CD14-positive monocyte (primary cell): ENCODE measurements around the gene RAB35. TPM values are rescaled to one million over a fixed set of nuclear protein-coding genes. Genes with fewer than 3 reads are reported as not detected.

Experiments
- DNase-seq, 3 donors: peaks; one replicate each; pipeline ENCODE4 v3.0.0-alpha.2; 2011 to 2022
- H2AFZ ChIP-seq: 2 replicates; pipeline ENCODE4 v1.6.0; 2012; ENCODE audit warnings: mild to moderate bottlenecking, low read depth, low read length, inconsistent platforms; ENCODE audit not compliant: insufficient read depth, poor library complexity, severe bottlenecking
- H3K27ac ChIP-seq, 2 donors: 1 replicate in 1 of 2; 2 replicates in 1 of 2; pipeline ENCODE4 v1.5.1; 2012 to 2013; ENCODE audit warnings: low read length in 2 of 2, control low read depth in 1 of 2, inconsistent platforms in 1 of 2, low read depth in 1 of 2, mild to moderate bottlenecking in 1 of 2
- H3K27me3 ChIP-seq, 2 donors: one replicate each; pipeline versions ENCODE4 v1.6.0 to v1.6.1; 2011 to 2013; ENCODE audit warnings: low read length in 2 of 2; ENCODE audit not compliant: control insufficient read depth in 2 of 2, insufficient read depth in 2 of 2
- H3K36me3 ChIP-seq, 2 donors: replicated peaks in 1 of 2; 1 replicate in 1 of 2; 2 replicates in 1 of 2; pipeline versions ENCODE4 v1.5.1 to v1.6.1; 2012 to 2013; ENCODE audit warnings: low read length in 2 of 2, control low read depth in 1 of 2, inconsistent platforms in 1 of 2, mild to moderate bottlenecking in 1 of 2; ENCODE audit not compliant: insufficient read depth in 2 of 2, control insufficient read depth in 1 of 2
- H3K4me1 ChIP-seq, 2 donors: 1 replicate in 1 of 2; 2 replicates in 1 of 2; pipeline versions ENCODE4 v1.5.1 to v1.6.1; 2012 to 2013; ENCODE audit warnings: low read length in 2 of 2, control low read depth in 1 of 2, inconsistent platforms in 1 of 2, mild to moderate bottlenecking in 1 of 2, moderate library complexity in 1 of 2; ENCODE audit not compliant: insufficient read depth in 2 of 2, control insufficient read depth in 1 of 2
- H3K4me2 ChIP-seq: replicated peaks from 2 replicates; pipeline ENCODE3; 2012; ENCODE audit warnings: low read length, moderate library complexity, mild to moderate bottlenecking; ENCODE audit not compliant: poor library complexity, severe bottlenecking; ENCODE audit errors: extremely low read depth
- H3K4me3 ChIP-seq, 3 experiments: fragments of 200-600 bp in 1 of 3; sonication (generic) in 1 of 3; replicated peaks in 1 of 3; 1 replicate in 2 of 3; 2 replicates in 1 of 3; pipeline ENCODE4 v1.5.1; 2011 to 2013; ENCODE audit warnings: low read length in 3 of 3, mild to moderate bottlenecking in 3 of 3, control low read depth in 2 of 3, low read depth in 2 of 3, inconsistent platforms in 1 of 3, moderate library complexity in 1 of 3
- H3K79me2 ChIP-seq: 2 replicates; pipeline ENCODE4 v1.6.0; 2012; ENCODE audit warnings: mild to moderate bottlenecking, control low read depth, inconsistent platforms, low read length, moderate library complexity; ENCODE audit not compliant: insufficient read depth
- H3K9ac ChIP-seq: 2 replicates; pipeline ENCODE4 v1.6.0; 2017; ENCODE audit warnings: low read length, mild to moderate bottlenecking; ENCODE audit not compliant: insufficient read depth, poor library complexity, severe bottlenecking
- H3K9me3 ChIP-seq, 2 donors: replicated peaks in 1 of 2; 1 replicate in 1 of 2; 2 replicates in 1 of 2; pipeline versions ENCODE4 v1.5.1 to v1.6.1; 2012 to 2013; ENCODE audit warnings: low read length in 2 of 2, control low read depth in 1 of 2; ENCODE audit not compliant: control insufficient read depth in 1 of 2, insufficient read depth in 1 of 2
- H4K20me1 ChIP-seq: 2 replicates; pipeline ENCODE4 v1.6.0; 2012; ENCODE audit warnings: mild to moderate bottlenecking, low read length, control low read depth, moderate library complexity; ENCODE audit not compliant: insufficient read depth
- H3K27ac Mint-ChIP-seq, 7 donors: one replicate each; pipeline ENCODE4 v1.8.0; 2020; ENCODE audit warnings: mild to moderate bottlenecking in 7 of 7, mixed read lengths in 7 of 7, moderate library complexity in 6 of 7, inconsistent platforms in 2 of 7
- H3K27me3 Mint-ChIP-seq, 3 donors: one replicate each; pipeline ENCODE4 v1.8.0; 2021 to 2022; ENCODE audit warnings: low read depth in 3 of 3, mild to moderate bottlenecking in 3 of 3, mixed read lengths in 3 of 3, moderate library complexity in 3 of 3, inconsistent platforms in 1 of 3
- H3K36me3 Mint-ChIP-seq, 2 donors: one replicate each; pipeline ENCODE4 v1.8.0; 2020; ENCODE audit warnings: mixed read lengths in 2 of 2, inconsistent platforms in 1 of 2, mild to moderate bottlenecking in 1 of 2
- H3K4me1 Mint-ChIP-seq: one replicate; pipeline ENCODE4 v1.8.0; 2020; ENCODE audit warnings: mild to moderate bottlenecking, mixed read lengths
- H3K4me3 Mint-ChIP-seq, 2 donors: one replicate each; pipeline ENCODE4 v1.8.0; 2020; ENCODE audit warnings: mild to moderate bottlenecking in 2 of 2, mixed read lengths in 2 of 2, moderate library complexity in 1 of 2
- H3K9me3 Mint-ChIP-seq, 7 donors: one replicate each; pipeline ENCODE4 v1.8.0; 2020 to 2022; ENCODE audit warnings: mixed read lengths in 7 of 7, mild to moderate bottlenecking in 6 of 7, moderate library complexity in 6 of 7, inconsistent platforms in 2 of 7
- CTCF ChIP-seq: fragments of 200-600 bp; IDR thresholded peaks from one replicate; pipeline ENCODE4 v1.8.0; 2022; ENCODE audit warnings: antibody characterized with exemption, mild to moderate bottlenecking
- WGBS: methylation state at CpG from one replicate; pipeline ENCODE4 v1.1.5; 2013; ENCODE audit warnings: missing lambda C conversion rate; ENCODE audit not compliant: insufficient coverage; 5-methylcytosine and 5-hydroxymethylcytosine counted together
- intact Hi-C, 2 donors: fragments of 100-400 bp; cut with micrococcal nuclease; formaldehyde crosslinking; loops; one replicate each; pipeline versions ENCODE4 v1.15.0 to v1.15.1; 2023
- polyA plus RNA-seq, 3 donors: library from polyadenylated mRNA; depleted of rRNA in 1 of 3; unstranded in 2 of 3; stranded (reverse) in 1 of 3; fragments of 300-500 nt in 2 of 3; fragments of >200 nt in 1 of 3; fragmentation: Illumina TruSeq in 2 of 3; gene quantifications; 1 replicate in 2 of 3; 2 replicates in 1 of 3; pipeline ENCODE4 v1.2.3, GENCODE V29; 2012 to 2021

RAB35 gene
- polyA plus RNA-seq, 3 donors, result 20.4 to 27.3 (median 21.6) TPM

GRCh38 chr12:120130011-120130410 is 13.5 kb upstream of the RAB35 start:
- H3K9me3 ChIP-seq, result no peaks in the 10 kb centered on the region
- no peak overlapping the region for H3K27ac Mint-ChIP-seq
- H3K27me3 Mint-ChIP-seq, result peaks cover 0 to 4% (median 0%) of the 10 kb centered on the region in 3 donors
- no peak overlapping the region for H3K4me2 ChIP-seq
- peaks cover 23 to 27% of the 10 kb centered on the region in 2 donors for H3K4me1 ChIP-seq
- no peaks in the 10 kb centered on the region for H3K27me3 ChIP-seq
- H4K20me1 ChIP-seq, result peaks cover 41% of the 10 kb centered on the region
- no peak overlapping the region for H3K4me3 Mint-ChIP-seq
- 90% methylated on average over 4 of the region's 6 CpGs for whole genome bisulfite sequencing
- H3K27ac ChIP-seq, result no peak overlapping the region
- H3K36me3 Mint-ChIP-seq, result peaks cover 80 to 89% of the 10 kb centered on the region in 2 donors
- intact Hi-C loops, result no loop called here
- H3K4me3 ChIP-seq, result no peak overlapping the region
- H3K4me1 Mint-ChIP-seq, result peaks cover 29% of the 10 kb centered on the region
- no peak overlapping the region for H2AFZ ChIP-seq
- H3K9ac ChIP-seq, result no peak overlapping the region
- no peak for DNase-seq
- peaks cover 0 to 2% (median 0%) of the 10 kb centered on the region in 7 donors for H3K9me3 Mint-ChIP-seq
- TF ChIP-seq CTCF, result no peak
- H3K79me2 ChIP-seq, result no peaks in the 10 kb centered on the region
- H3K36me3 ChIP-seq, result peaks cover 73 to 79% of the 10 kb centered on the region in 2 donors

- H3K79me2 ChIP-seq, result no peaks in the 10 kb centered on the region
- H3K27ac ChIP-seq, result peak overlapping the region; percentile 47 to 62
- H3K9me3 ChIP-seq, result no peaks in the 10 kb centered on the region
- peaks cover 39 to 45% of the 10 kb centered on the region in 2 donors for H3K36me3 ChIP-seq
- Mint-ChIP-seq H3K4me3 (peak overlapping the region in 1 of 2 donors; percentile 70), H3K27ac (peak overlapping the region; percentile 86 to 97 (median 91)), H3K27me3 (peaks cover 0 to 4% (median 0%) of the 10 kb centered on the region in 3 donors), H3K36me3 (peaks cover 48 to 56% of the 10 kb centered on the region in 2 donors), H3K9me3 (peaks cover 0 to 2% (median 0%) of the 10 kb centered on the region in 7 donors), H3K4me1 (peaks cover 40% of the 10 kb centered on the region)
- peak; percentile 85 to 89 (median 89) for DNase-seq
- no peak overlapping the region for H3K9ac ChIP-seq
- H3K4me1 ChIP-seq, result peaks cover 27 to 35% of the 10 kb centered on the region in 2 donors
- intact Hi-C loops, result loop anchor here in 1 of 2 donors (2.0 kb wide), 1 partner anchor 74 kb away; the partner anchor contains the start of gene RPLP0
- TF ChIP-seq CTCF, result no peak
- peak overlapping the region; percentile 6 for H3K4me2 ChIP-seq
- no peaks in the 10 kb centered on the region for H3K27me3 ChIP-seq
- H2AFZ ChIP-seq, result no peak overlapping the region
- H3K4me3 ChIP-seq, result peak overlapping the region in 1 of 3 experiments; percentile 16
- H4K20me1 ChIP-seq, result peaks cover 37% of the 10 kb centered on the region
- WGBS, result 0% methylated on average over 1 of the region's 2 CpGs
Observed at GRCh38 chr12:120126635-120127005, 10.1 kb upstream of the RAB35 start.
